Stimulated activated naive CD8-positive, alpha-beta T cell treated with anti-CD3 and anti-CD28 coated beads, Interleukin-15, amount 100 ng/mL, for 72 hours (primary cell): Measurements from ENCODE around the gene CNTROB.

Experiments used
- ATAC-seq: fragments of 150-1000 bp; cut with Tn5 transposase; 2 replicates; pipeline ENCODE4 v1.10.0; 2021; ENCODE audit warnings: mild to moderate bottlenecking, moderate library complexity
- DNase-seq, 2 donors: peaks; one replicate each; pipeline ENCODE4 v3.0.0; 2021 to 2022
- H3K27ac Mint-ChIP-seq, 2 donors: one replicate each; pipeline ENCODE4 v1.8.0; 2022; ENCODE audit warnings: mild to moderate bottlenecking in 2 of 2, mixed read lengths in 2 of 2, moderate library complexity in 2 of 2
- H3K27me3 Mint-ChIP-seq: one replicate; pipeline ENCODE4 v1.8.0; 2022; ENCODE audit warnings: mixed read lengths
- H3K4me1 Mint-ChIP-seq: one replicate; pipeline ENCODE4 v1.8.0; 2022; ENCODE audit warnings: mild to moderate bottlenecking, mixed read lengths
- H3K4me3 Mint-ChIP-seq, 2 donors: one replicate each; pipeline ENCODE4 v1.8.0; 2022; ENCODE audit warnings: mild to moderate bottlenecking in 2 of 2, mixed read lengths in 2 of 2, moderate library complexity in 1 of 2
- H3K9me3 Mint-ChIP-seq, 2 donors: one replicate each; pipeline ENCODE4 v1.8.0; 2022; ENCODE audit warnings: mixed read lengths in 2 of 2

The CNTROB gene

GRCh38 chr17:7894866-7895265, 37.1 kb upstream of the CNTROB start:
- peak overlapping the region; percentile 35 to 47 for H3K27ac Mint-ChIP-seq
- peaks cover 39% of the 10 kb centered on the region for H3K4me1 Mint-ChIP-seq
- no peaks in the 10 kb centered on the region for H3K27me3 Mint-ChIP-seq
- DNase-seq (peak in 1 of 2 donors; percentile 2), ATAC-seq (no peak)
- H3K9me3 Mint-ChIP-seq, result no peaks in the 10 kb centered on the region
- H3K4me3 Mint-ChIP-seq, result no peak overlapping the region

GRCh38 chr17:7897090-7897489, 34.9 kb upstream of the CNTROB start:
- DNase-seq (peak in 1 of 2 donors; percentile 3), ATAC-seq (no peak)
- Mint-ChIP-seq H3K9me3 (no peaks in the 10 kb centered on the region), H3K27ac (peak overlapping the region; percentile 28 to 72), H3K4me3 (no peak overlapping the region), H3K27me3 (no peaks in the 10 kb centered on the region), H3K4me1 (peaks cover 33% of the 10 kb centered on the region)

GRCh38 chr17:7897773-7898172, 34.2 kb upstream of the CNTROB start:
- peak; percentile 69 for ATAC-seq
- no peak overlapping the region for H3K4me3 Mint-ChIP-seq
- DNase-seq, result peak in 1 of 2 donors; percentile 16
- no peaks in the 10 kb centered on the region for H3K27me3 Mint-ChIP-seq
- peak overlapping the region in 1 of 2 donors; percentile 30 for H3K27ac Mint-ChIP-seq
- peaks cover 33% of the 10 kb centered on the region for H3K4me1 Mint-ChIP-seq
- no peaks in the 10 kb centered on the region for H3K9me3 Mint-ChIP-seq

GRCh38 chr17:7903154-7904103, 28.6 kb upstream of the CNTROB start:
- Mint-ChIP-seq H3K4me1 (no peaks in the 10 kb centered on the region), H3K9me3 (no peaks in the 10 kb centered on the region), H3K4me3 (no peak overlapping the region), H3K27me3 (no peaks in the 10 kb centered on the region), H3K27ac (no peak overlapping the region)
- no peak for ATAC-seq
- DNase-seq, result no peak

GRCh38 chr17:7909089-7909488, 22.9 kb upstream of the CNTROB start:
- Mint-ChIP-seq H3K4me3 (no peak overlapping the region), H3K27ac (no peak overlapping the region), H3K9me3 (no peaks in the 10 kb centered on the region), H3K4me1 (peaks cover 9% of the 10 kb centered on the region), H3K27me3 (no peaks in the 10 kb centered on the region)
- DNase-seq (no peak), ATAC-seq (no peak)

- DNase-seq (no peak), ATAC-seq (no peak)
- peaks cover 17% of the 10 kb centered on the region for H3K4me1 Mint-ChIP-seq
- no peak overlapping the region for H3K27ac Mint-ChIP-seq
- H3K27me3 Mint-ChIP-seq, result no peaks in the 10 kb centered on the region
- H3K9me3 Mint-ChIP-seq, result no peaks in the 10 kb centered on the region
- no peak overlapping the region for H3K4me3 Mint-ChIP-seq
These were observed 21.7 kb upstream of the CNTROB start for GRCh38 chr17:7910281-7910680.

GRCh38 chr17:7910711-7911110, 21.3 kb upstream of the CNTROB start:
- peaks cover 19% of the 10 kb centered on the region for H3K4me1 Mint-ChIP-seq
- peak overlapping the region in 1 of 2 donors; percentile 9 for H3K27ac Mint-ChIP-seq
- H3K9me3 Mint-ChIP-seq, result no peaks in the 10 kb centered on the region
- H3K4me3 Mint-ChIP-seq, result no peak overlapping the region
- no peaks in the 10 kb centered on the region for H3K27me3 Mint-ChIP-seq
- no peak for DNase-seq
- ATAC-seq, result no peak

- DNase-seq (no peak), ATAC-seq (no peak)
- Mint-ChIP-seq H3K4me3 (no peak overlapping the region), H3K4me1 (peaks cover 20% of the 10 kb centered on the region), H3K27ac (peak overlapping the region in 1 of 2 donors; percentile 9), H3K27me3 (no peaks in the 10 kb centered on the region), H3K9me3 (no peaks in the 10 kb centered on the region)
These were observed 20.9 kb upstream of the CNTROB start for GRCh38 chr17:7911116-7911515.

- Mint-ChIP-seq H3K27ac (peak overlapping the region in 1 of 2 donors; percentile 43), H3K27me3 (no peaks in the 10 kb centered on the region), H3K9me3 (no peaks in the 10 kb centered on the region), H3K4me1 (peaks cover 30% of the 10 kb centered on the region), H3K4me3 (no peak overlapping the region)
- ATAC-seq, result peak; percentile 59
- DNase-seq, result peak; percentile 54 to 64
These were observed 19.0 kb upstream of the CNTROB start for GRCh38 chr17:7912927-7913524.

- Mint-ChIP-seq H3K27me3 (no peaks in the 10 kb centered on the region), H3K9me3 (no peaks in the 10 kb centered on the region), H3K4me3 (peak overlapping the region; percentile 87 to 95), H3K4me1 (peaks cover 30% of the 10 kb centered on the region), H3K27ac (peak overlapping the region; percentile 45 to 87)
- no peak for ATAC-seq
- no peak for DNase-seq
These were observed 16.8 kb upstream of the CNTROB start for GRCh38 chr17:7915179-7915610.

- ATAC-seq (peak; percentile 88), DNase-seq (peak; percentile 87 to 93)
- Mint-ChIP-seq H3K4me1 (peaks cover 30% of the 10 kb centered on the region), H3K4me3 (peak within 1 kb of the TSS; percentile 87 to 95), H3K27ac (peak within 1 kb of the TSS; percentile 85 to 87), H3K9me3 (no peaks in the 10 kb centered on the region), H3K27me3 (no peaks in the 10 kb centered on the region)
These were observed 16.2 kb upstream of the CNTROB start, which contains the start of gene RNF227 for GRCh38 chr17:7915611-7916384. RNF227 (minus strand) TSS chr17:7916289; CDS start chr17:7916195, 94 bp downstream.

- Mint-ChIP-seq H3K4me3 (peak overlapping the region; percentile 87 to 95), H3K4me1 (peaks cover 31% of the 10 kb centered on the region), H3K9me3 (no peaks in the 10 kb centered on the region), H3K27ac (peak overlapping the region in 1 of 2 donors; percentile 85), H3K27me3 (no peaks in the 10 kb centered on the region)
- DNase-seq (no peak), ATAC-seq (no peak)
These were observed 15.7 kb upstream of the CNTROB start for GRCh38 chr17:7916385-7916682.

GRCh38 chr17:7916808-7917207, 15.2 kb upstream of the CNTROB start:
- Mint-ChIP-seq H3K27ac (peak overlapping the region; percentile 79 to 85), H3K27me3 (no peaks in the 10 kb centered on the region), H3K4me1 (peaks cover 35% of the 10 kb centered on the region), H3K4me3 (peak overlapping the region; percentile 87 to 95), H3K9me3 (no peaks in the 10 kb centered on the region)
- ATAC-seq (no peak), DNase-seq (no peak)

- peak overlapping the region; percentile 59 to 79 for H3K27ac Mint-ChIP-seq
- peaks cover 25% of the 10 kb centered on the region for H3K4me1 Mint-ChIP-seq
- H3K4me3 Mint-ChIP-seq, result peak overlapping the region; percentile 75 to 85
- ATAC-seq (peak; percentile 82), DNase-seq (no peak)
- H3K27me3 Mint-ChIP-seq, result no peaks in the 10 kb centered on the region
- no peaks in the 10 kb centered on the region for H3K9me3 Mint-ChIP-seq
These were observed 9.6 kb upstream of the CNTROB start for GRCh38 chr17:7922269-7922844.
